ENCODE results near the gene MAFG. TPM values are rescaled to one million over a fixed set of nuclear protein-coding genes. Genes with fewer than 3 reads are reported as not detected.

MAFG gene
- total RNA-seq, 1 donor from 2014 or later = 8.1 TPM

DNA sequence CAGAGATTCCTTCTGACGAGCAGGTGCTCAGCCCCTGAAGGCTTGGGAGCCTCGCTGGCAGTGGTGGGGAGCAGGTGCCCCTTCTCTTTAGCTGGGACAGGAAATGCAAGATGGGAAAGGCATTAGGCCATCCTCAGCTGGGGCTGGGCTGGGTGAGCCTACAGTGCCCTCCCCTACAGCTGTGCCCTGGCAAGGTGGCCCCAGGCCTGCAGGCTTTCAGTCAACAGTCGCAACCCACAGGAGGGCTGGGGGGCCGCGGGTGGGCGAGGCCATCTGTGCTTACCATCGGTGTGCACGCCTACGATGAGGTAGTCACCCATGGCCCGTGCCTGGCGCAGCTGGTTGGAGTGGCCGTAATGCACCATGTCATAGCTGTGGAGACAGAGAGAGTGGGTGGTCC, 18.3 kb downstream of the MAFG start:
- Histone ChIP-seq H3K36me3 (no peaks in the 10 kb centered on the region), H3K4me3 (no peak overlapping the region), H3K9ac (no peak overlapping the region), H3K4me2 (no peak overlapping the region), H3K9me3 (ENCODE audit: low read depth) (no peaks in the 10 kb centered on the region), H4K20me1 (ENCODE audit: low read depth) (peaks cover 28% of the 10 kb centered on the region), H3K79me2 (ENCODE audit: low read depth) (no peaks in the 10 kb centered on the region), H3K4me1 (peaks cover 6% of the 10 kb centered on the region), H3K27ac (no peak overlapping the region), H2AFZ (replicated peaks) (no peak overlapping the region), H3F3A (ENCODE audit: low read depth) (peaks cover 27% of the 10 kb centered on the region), H3K27me3 (peaks cover 17% of the 10 kb centered on the region)
- Mint-ChIP-seq H3K27ac (no peak overlapping the region), H3K4me3 (peak overlapping the region; percentile 46), H3K4me1 (peaks cover 9% of the 10 kb centered on the region), H3K36me3 (peaks cover 8% of the 10 kb centered on the region), H3K9me3 (no peaks in the 10 kb centered on the region), H3K27me3 (ENCODE audit: insufficient read depth, low read depth) (peaks cover 3% of the 10 kb centered on the region)
- no peak for TF ChIP-seq EZH2 (IDR thresholded peaks at IDR 0.05)
- no peak for TF ChIP-seq EZH2phosphoT487 (IDR thresholded peaks at IDR 0.05)
- TF ChIP-seq, protein P1, sequence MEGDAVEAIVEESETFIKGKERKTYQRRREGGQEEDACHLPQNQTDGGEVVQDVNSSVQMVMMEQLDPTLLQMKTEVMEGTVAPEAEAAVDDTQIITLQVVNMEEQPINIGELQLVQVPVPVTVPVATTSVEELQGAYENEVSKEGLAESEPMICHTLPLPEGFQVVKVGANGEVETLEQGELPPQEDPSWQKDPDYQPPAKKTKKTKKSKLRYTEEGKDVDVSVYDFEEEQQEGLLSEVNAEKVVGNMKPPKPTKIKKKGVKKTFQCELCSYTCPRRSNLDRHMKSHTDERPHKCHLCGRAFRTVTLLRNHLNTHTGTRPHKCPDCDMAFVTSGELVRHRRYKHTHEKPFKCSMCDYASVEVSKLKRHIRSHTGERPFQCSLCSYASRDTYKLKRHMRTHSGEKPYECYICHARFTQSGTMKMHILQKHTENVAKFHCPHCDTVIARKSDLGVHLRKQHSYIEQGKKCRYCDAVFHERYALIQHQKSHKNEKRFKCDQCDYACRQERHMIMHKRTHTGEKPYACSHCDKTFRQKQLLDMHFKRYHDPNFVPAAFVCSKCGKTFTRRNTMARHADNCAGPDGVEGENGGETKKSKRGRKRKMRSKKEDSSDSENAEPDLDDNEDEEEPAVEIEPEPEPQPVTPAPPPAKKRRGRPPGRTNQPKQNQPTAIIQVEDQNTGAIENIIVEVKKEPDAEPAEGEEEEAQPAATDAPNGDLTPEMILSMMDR (IDR thresholded peaks at IDR 0.05) = no peak
- no peak for DNase-seq (ENCODE audit: low spot score)

DNA sequence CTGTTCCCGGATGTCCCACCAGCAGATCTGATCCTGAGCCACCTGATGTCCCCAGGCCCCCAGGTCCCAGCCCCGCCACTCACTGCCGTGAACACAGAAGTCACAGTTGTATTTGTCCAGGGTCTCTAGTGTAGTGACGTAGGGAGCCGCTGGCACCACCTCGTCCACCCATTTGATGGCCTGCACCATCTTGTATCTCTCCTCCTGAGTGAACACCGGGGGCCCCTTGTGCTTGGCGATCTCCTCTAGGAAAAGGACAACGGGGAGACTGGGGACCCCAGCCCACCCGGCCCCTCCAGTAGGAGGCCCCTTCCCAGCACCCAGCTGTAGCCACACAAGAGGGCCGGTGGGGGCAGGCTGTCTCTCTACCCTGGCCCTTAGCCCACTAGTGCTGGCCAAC, 18.7 kb downstream of the MAFG start:
- H3K9me3 Mint-ChIP-seq = no peaks in the 10 kb centered on the region
- H3K4me1 Mint-ChIP-seq = peaks cover 9% of the 10 kb centered on the region
- H3F3A ChIP-seq (ENCODE audit: low read depth) = peaks cover 27% of the 10 kb centered on the region
- peaks cover 6% of the 10 kb centered on the region for H3K4me1 ChIP-seq
- DNase-seq (ENCODE audit: low spot score) = no peak
- no peak overlapping the region for H3K27ac Mint-ChIP-seq
- H3K9ac ChIP-seq = no peak overlapping the region
- H3K36me3 ChIP-seq = no peaks in the 10 kb centered on the region
- no peak overlapping the region for H3K4me3 Mint-ChIP-seq
- no peaks in the 10 kb centered on the region for H3K9me3 ChIP-seq (ENCODE audit: low read depth)
- H3K4me2 ChIP-seq = no peak overlapping the region
- peaks cover 3% of the 10 kb centered on the region for H3K27me3 Mint-ChIP-seq (ENCODE audit: insufficient read depth, low read depth)
- peaks cover 17% of the 10 kb centered on the region for H3K27me3 ChIP-seq
- H3K36me3 Mint-ChIP-seq = peaks cover 8% of the 10 kb centered on the region
- no peak overlapping the region for H2AFZ ChIP-seq (replicated peaks)
- TF ChIP-seq EZH2phosphoT487 (IDR thresholded peaks at IDR 0.05) (no peak), EZH2 (IDR thresholded peaks at IDR 0.05) (no peak)
- TF ChIP-seq, protein P1 (IDR thresholded peaks at IDR 0.05) = no peak
- H3K79me2 ChIP-seq (ENCODE audit: low read depth) = no peaks in the 10 kb centered on the region
- H4K20me1 ChIP-seq (ENCODE audit: low read depth) = peaks cover 28% of the 10 kb centered on the region
- no peak overlapping the region for H3K27ac ChIP-seq
- no peak overlapping the region for H3K4me3 ChIP-seq

DNA sequence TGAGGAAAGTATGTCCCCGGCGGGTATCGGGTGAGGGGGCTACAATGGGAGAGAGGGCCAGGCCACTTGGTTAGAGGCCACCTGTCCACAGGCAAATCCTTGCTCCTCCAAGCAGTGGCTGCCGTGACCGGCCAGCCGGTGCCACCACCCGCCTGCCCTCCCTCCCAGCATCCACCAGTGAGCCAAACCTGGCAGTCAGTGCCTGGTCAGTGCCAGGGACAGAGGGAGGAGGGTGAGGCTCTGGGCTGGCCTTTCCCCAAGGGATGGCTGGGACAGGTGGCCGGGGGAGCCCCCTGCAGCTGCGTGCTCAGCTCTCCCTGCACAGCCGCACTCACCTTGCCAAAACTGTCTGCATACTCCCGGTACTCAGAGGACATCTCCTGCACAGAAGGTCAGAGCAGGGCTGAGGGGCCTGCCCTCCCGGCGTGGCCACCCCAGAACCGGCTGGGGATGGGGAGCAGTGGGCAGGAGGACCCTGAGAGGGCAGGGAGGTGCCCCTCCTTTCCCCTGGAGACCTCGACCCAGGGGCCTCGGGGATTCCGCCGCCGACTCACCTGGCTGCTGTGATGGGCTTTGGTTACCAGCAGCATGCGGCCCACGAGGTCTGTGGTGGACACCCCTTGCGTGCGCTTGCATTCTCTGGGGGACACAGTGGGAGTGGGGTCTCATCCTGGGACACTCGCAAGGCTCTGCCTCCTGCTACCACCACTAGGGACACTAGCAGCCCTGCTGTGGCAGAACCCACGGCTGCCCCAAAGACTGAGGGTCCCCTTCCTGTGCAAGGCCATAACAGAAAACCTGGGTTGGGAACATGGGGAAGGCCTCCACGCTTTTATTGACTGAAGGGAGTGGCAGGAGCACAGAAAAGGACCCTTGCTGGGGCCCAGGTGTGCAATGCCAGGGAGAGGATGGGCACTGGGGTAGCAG, 20.1 kb downstream of the MAFG start:
- H3K27ac Mint-ChIP-seq = no peak overlapping the region
- H3K9me3 ChIP-seq (ENCODE audit: low read depth) = no peaks in the 10 kb centered on the region
- peaks cover 28% of the 10 kb centered on the region for H4K20me1 ChIP-seq (ENCODE audit: low read depth)
- H3K9ac ChIP-seq = no peak overlapping the region
- H3K27me3 Mint-ChIP-seq (ENCODE audit: insufficient read depth, low read depth) = peaks cover 5% of the 10 kb centered on the region
- peaks cover 29% of the 10 kb centered on the region for H3K27me3 ChIP-seq
- peaks cover 9% of the 10 kb centered on the region for H3K4me1 Mint-ChIP-seq
- no peak overlapping the region for H3K4me3 Mint-ChIP-seq
- H3K4me1 ChIP-seq = peaks cover 6% of the 10 kb centered on the region
- H3K9me3 Mint-ChIP-seq = no peaks in the 10 kb centered on the region
- TF ChIP-seq EZH2phosphoT487 (IDR thresholded peaks at IDR 0.05) = no peak
- TF ChIP-seq, protein P1 (IDR thresholded peaks at IDR 0.05) = peak; percentile 4
- TF ChIP-seq EZH2 (IDR thresholded peaks at IDR 0.05) = no peak
- no peak for DNase-seq (ENCODE audit: low spot score)
- no peaks in the 10 kb centered on the region for H3K36me3 ChIP-seq
- H3F3A ChIP-seq (ENCODE audit: low read depth) = peaks cover 26% of the 10 kb centered on the region
- H3K4me3 ChIP-seq = no peak overlapping the region
- H3K36me3 Mint-ChIP-seq = no peaks in the 10 kb centered on the region
- no peak overlapping the region for H3K27ac ChIP-seq
- H3K4me2 ChIP-seq = no peak overlapping the region
- no peaks in the 10 kb centered on the region for H3K79me2 ChIP-seq (ENCODE audit: low read depth)
- H2AFZ ChIP-seq (replicated peaks) = no peak overlapping the region
